K562 (cell line): ENCODE data around the gene FBL. TPM values are rescaled to one million over a fixed set of nuclear protein-coding genes. Genes with fewer than 3 reads are reported as not detected.

Experiments used
- ATF1 ChIP-seq, 2 experiments: fragments of 450-650 bp in 1 of 2; IDR thresholded peaks; 2 replicates each; pipeline ENCODE4 v1.6.1; 2016; ENCODE audit warnings: missing compliant biosample characterization in 1 of 2, missing genetic modification characterization in 1 of 2
- BHLHE40 ChIP-seq: IDR thresholded peaks from 2 replicates; pipeline ENCODE4 v1.6.1; 2011; ENCODE audit warnings: low read length, improper control_type of control experiment
- CREB1 ChIP-seq, 2 experiments: sonication (generic) in 1 of 2; formaldehyde crosslinking in 1 of 2; IDR thresholded peaks; 2 replicates each; pipeline versions ENCODE4 v1.6.1 to v1.8.0; 2012 to 2022; ENCODE audit warnings: inconsistent platforms in 1 of 2, mild to moderate bottlenecking in 1 of 2, missing genetic modification reagents in 1 of 2, moderate library complexity in 1 of 2
- ESRRA ChIP-seq: fragments of 450-650 bp; IDR thresholded peaks from 2 replicates; pipeline ENCODE4 v1.6.1; 2014; ENCODE audit warnings: low read depth, mild to moderate bottlenecking, moderate library complexity, borderline replicate concordance
- HDGF ChIP-seq: fragments of 450-650 bp; IDR thresholded peaks from 2 replicates; pipeline ENCODE4 v1.6.1; 2016
- PURB ChIP-seq: sonication (generic); formaldehyde crosslinking; IDR thresholded peaks from 2 replicates; pipeline ENCODE4 v1.9.0; 2021; ENCODE audit warnings: low read depth, mild to moderate bottlenecking, missing genetic modification reagents
- RCOR1 ChIP-seq, 2 experiments: IDR thresholded peaks; 2 replicates each; pipeline ENCODE4 v1.6.1; 2012; ENCODE audit warnings: low read depth in 2 of 2, low read length in 2 of 2, borderline replicate concordance in 1 of 2, improper control_type of control experiment in 1 of 2
- ZNF408 ChIP-seq: fragments of 250-450 bp; sonication (Bioruptor Pico); IDR thresholded peaks from 2 replicates; pipeline ENCODE4 v1.4.0; 2020; ENCODE audit warnings: low read depth, mild to moderate bottlenecking, moderate library complexity
- polyA plus RNA-seq, 8 experiments: library from polyadenylated mRNA; depleted of rRNA in 4 of 8; stranded (reverse) in 5 of 8; unstranded in 3 of 8; fragments of >200 nt; fragmentation: Nextera tagmentation in 2 of 8; fragmentation: Illumina TruSeq in 1 of 8; extraction: Ambion mirVana in 2 of 8; extraction: Trizol in 1 of 8; gene quantifications; 2 replicates each; pipeline versions ENCODE4 v1.2.1 to v1.2.3, GENCODE V29; 2011 to 2014; ENCODE audit warnings: inconsistent platforms in 1 of 8, missing spikeins in 1 of 8
- total RNA-seq, 7 experiments: library from RNA; depleted of rRNA in 6 of 7; stranded (reverse); fragments of >200 nt in 6 of 7; fragmentation: Illumina TruSeq in 2 of 7; extraction: Trizol in 2 of 7; gene quantifications; 2 replicates each; pipeline versions ENCODE4 v1.2.1 to v1.2.3, GENCODE V29; 2011 to 2021; ENCODE audit warnings: low replicate concordance in 1 of 7
- TF ChIP-seq, protein P1 (sequence below): sonication (generic); formaldehyde crosslinking; IDR thresholded peaks from 2 replicates; pipeline ENCODE4 v1.8.0; 2022; ENCODE audit warnings: mild to moderate bottlenecking, missing genetic modification reagents
- TF ChIP-seq, protein P2 (sequence below): sonication (generic); formaldehyde crosslinking; IDR thresholded peaks from 2 replicates; pipeline ENCODE4 v1.8.0; 2022; ENCODE audit warnings: mild to moderate bottlenecking, missing genetic modification reagents
- TF ChIP-seq, protein P3 (sequence below): fragments of 450-650 bp; IDR thresholded peaks from 2 replicates; pipeline ENCODE4 v1.6.1; 2018; ENCODE audit not compliant: partially characterized antibody
- TF ChIP-seq, protein P4 (sequence below): fragments of 450-650 bp; IDR thresholded peaks from 2 replicates; pipeline ENCODE4 v1.6.1; 2016; ENCODE audit warnings: borderline replicate concordance
- TF ChIP-seq, protein P5 (sequence below), 2 experiments: fragments of 450-650 bp; conservative IDR thresholded peaks; 2 replicates each; pipeline ENCODE4 v1.6.1; 2017; ENCODE audit warnings: mild to moderate bottlenecking in 2 of 2, moderate library complexity in 2 of 2

Gene FBL
- total and polyA plus RNA-seq, 9 of the 15 experiments (the other 6 are each of a cell fraction or from before 2014, with no cell fraction given): 201 to 1,696 (median 696) TPM

DNA sequence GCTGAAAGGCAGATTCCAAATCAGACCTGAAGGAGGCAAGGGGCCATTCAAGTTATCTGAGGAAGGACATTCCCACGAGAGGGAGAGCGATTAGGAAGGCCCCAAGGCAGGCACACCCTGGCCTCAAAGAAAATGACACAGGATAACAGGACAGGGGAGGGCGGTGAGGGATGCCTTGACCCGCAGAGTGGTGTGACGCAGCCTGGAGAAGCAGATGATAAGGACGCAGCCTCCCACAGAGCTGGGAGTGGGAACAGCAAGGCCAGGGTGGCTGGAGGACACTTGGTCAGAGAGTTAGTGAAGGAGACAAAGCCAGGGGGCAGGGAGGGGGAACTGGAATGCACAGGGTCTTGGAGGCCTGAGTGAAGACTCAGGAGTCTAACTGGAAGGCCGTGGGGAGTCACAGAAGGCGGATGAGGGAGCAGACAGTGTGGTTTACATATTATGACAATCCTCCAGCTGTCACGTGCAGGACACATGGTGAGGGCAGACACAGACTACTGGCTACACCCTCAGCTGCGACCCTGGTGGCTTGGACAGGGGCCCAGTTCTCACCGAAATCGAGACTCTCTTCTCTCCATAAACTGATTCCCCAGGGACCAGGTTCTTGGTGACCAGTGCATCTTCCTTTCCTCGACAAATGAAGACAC is 6.4 kb downstream of the FBL start (continued):
- TF ChIP-seq, protein P1, sequence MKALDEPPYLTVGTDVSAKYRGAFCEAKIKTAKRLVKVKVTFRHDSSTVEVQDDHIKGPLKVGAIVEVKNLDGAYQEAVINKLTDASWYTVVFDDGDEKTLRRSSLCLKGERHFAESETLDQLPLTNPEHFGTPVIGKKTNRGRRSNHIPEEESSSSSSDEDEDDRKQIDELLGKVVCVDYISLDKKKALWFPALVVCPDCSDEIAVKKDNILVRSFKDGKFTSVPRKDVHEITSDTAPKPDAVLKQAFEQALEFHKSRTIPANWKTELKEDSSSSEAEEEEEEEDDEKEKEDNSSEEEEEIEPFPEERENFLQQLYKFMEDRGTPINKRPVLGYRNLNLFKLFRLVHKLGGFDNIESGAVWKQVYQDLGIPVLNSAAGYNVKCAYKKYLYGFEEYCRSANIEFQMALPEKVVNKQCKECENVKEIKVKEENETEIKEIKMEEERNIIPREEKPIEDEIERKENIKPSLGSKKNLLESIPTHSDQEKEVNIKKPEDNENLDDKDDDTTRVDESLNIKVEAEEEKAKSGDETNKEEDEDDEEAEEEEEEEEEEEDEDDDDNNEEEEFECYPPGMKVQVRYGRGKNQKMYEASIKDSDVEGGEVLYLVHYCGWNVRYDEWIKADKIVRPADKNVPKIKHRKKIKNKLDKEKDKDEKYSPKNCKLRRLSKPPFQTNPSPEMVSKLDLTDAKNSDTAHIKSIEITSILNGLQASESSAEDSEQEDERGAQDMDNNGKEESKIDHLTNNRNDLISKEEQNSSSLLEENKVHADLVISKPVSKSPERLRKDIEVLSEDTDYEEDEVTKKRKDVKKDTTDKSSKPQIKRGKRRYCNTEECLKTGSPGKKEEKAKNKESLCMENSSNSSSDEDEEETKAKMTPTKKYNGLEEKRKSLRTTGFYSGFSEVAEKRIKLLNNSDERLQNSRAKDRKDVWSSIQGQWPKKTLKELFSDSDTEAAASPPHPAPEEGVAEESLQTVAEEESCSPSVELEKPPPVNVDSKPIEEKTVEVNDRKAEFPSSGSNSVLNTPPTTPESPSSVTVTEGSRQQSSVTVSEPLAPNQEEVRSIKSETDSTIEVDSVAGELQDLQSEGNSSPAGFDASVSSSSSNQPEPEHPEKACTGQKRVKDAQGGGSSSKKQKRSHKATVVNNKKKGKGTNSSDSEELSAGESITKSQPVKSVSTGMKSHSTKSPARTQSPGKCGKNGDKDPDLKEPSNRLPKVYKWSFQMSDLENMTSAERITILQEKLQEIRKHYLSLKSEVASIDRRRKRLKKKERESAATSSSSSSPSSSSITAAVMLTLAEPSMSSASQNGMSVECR: 0 out of 2 replicates have a peak, but pooled peaks have one; percentile 50
- TF ChIP-seq, protein P2, sequence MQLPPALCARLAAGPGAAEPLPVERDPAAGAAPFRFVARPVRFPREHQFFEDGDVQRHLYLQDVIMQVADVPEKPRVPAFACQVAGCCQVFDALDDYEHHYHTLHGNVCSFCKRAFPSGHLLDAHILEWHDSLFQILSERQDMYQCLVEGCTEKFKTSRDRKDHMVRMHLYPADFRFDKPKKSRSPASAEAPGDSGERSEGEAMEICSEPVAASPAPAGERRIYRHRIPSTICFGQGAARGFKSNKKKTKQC (CRISPR knock-in tag): peak; percentile 90
- TF ChIP-seq, protein P3, sequence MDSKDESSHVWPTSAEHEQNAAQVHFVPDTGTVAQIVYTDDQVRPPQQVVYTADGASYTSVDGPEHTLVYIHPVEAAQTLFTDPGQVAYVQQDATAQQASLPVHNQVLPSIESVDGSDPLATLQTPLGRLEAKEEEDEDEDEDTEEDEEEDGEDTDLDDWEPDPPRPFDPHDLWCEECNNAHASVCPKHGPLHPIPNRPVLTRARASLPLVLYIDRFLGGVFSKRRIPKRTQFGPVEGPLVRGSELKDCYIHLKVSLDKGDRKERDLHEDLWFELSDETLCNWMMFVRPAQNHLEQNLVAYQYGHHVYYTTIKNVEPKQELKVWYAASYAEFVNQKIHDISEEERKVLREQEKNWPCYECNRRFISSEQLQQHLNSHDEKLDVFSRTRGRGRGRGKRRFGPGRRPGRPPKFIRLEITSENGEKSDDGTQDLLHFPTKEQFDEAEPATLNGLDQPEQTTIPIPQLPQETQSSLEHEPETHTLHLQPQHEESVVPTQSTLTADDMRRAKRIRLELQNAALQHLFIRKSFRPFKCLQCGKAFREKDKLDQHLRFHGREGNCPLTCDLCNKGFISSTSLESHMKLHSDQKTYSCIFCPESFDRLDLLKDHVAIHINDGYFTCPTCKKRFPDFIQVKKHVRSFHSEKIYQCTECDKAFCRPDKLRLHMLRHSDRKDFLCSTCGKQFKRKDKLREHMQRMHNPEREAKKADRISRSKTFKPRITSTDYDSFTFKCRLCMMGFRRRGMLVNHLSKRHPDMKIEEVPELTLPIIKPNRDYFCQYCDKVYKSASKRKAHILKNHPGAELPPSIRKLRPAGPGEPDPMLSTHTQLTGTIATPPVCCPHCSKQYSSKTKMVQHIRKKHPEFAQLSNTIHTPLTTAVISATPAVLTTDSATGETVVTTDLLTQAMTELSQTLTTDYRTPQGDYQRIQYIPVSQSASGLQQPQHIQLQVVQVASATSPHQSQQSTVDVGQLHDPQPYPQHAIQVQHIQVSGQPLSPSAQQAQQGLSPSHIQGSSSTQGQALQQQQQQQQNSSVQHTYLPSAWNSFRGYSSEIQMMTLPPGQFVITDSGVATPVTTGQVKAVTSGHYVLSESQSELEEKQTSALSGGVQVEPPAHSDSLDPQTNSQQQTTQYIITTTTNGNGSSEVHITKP: peak; percentile 26
- TF ChIP-seq CREB1 (IDR thresholded peaks at IDR 0.05): 0 out of 2 replicates have a peak, but pooled peaks have one; percentile 22
- TF ChIP-seq CREB1 (CRISPR knock-in tag; IDR thresholded peaks at IDR 0.05): peak; percentile 54; the same call in 1 of the 2 replicates
- TF ChIP-seq ATF1 (CRISPR knock-in tag; IDR thresholded peaks at IDR 0.05): no peak
- TF ChIP-seq ATF1 (tag; IDR thresholded peaks at IDR 0.05): peak; percentile 85
- TF ChIP-seq ESRRA: peak; percentile 33; the same call in 1 of the 2 replicates
- TF ChIP-seq BHLHE40: peak; percentile 90
- TF ChIP-seq, protein P4, sequence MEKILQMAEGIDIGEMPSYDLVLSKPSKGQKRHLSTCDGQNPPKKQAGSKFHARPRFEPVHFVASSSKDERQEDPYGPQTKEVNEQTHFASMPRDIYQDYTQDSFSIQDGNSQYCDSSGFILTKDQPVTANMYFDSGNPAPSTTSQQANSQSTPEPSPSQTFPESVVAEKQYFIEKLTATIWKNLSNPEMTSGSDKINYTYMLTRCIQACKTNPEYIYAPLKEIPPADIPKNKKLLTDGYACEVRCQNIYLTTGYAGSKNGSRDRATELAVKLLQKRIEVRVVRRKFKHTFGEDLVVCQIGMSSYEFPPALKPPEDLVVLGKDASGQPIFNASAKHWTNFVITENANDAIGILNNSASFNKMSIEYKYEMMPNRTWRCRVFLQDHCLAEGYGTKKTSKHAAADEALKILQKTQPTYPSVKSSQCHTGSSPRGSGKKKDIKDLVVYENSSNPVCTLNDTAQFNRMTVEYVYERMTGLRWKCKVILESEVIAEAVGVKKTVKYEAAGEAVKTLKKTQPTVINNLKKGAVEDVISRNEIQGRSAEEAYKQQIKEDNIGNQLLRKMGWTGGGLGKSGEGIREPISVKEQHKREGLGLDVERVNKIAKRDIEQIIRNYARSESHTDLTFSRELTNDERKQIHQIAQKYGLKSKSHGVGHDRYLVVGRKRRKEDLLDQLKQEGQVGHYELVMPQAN: 0 out of 2 replicates have a peak, but pooled peaks have one; percentile 24
- no peak for TF ChIP-seq ZNF408 (CRISPR knock-in tag)
- TF ChIP-seq, protein P5, sequence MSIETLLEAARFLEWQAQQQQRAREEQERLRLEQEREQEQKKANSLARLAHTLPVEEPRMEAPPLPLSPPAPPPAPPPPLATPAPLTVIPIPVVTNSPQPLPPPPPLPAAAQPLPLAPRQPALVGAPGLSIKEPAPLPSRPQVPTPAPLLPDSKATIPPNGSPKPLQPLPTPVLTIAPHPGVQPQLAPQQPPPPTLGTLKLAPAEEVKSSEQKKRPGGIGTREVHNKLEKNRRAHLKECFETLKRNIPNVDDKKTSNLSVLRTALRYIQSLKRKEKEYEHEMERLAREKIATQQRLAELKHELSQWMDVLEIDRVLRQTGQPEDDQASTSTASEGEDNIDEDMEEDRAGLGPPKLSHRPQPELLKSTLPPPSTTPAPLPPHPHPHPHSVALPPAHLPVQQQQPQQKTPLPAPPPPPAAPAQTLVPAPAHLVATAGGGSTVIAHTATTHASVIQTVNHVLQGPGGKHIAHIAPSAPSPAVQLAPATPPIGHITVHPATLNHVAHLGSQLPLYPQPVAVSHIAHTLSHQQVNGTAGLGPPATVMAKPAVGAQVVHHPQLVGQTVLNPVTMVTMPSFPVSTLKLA (conservative IDR thresholded peaks at IDR 0.05): peak; percentile 84 to 90
- TF ChIP-seq PURB (CRISPR knock-in tag): no peak
- peak in 1 of 2 experiments; percentile 81; a peak in 2 of 4 replicates for TF ChIP-seq RCOR1 (IDR thresholded peaks at IDR 0.05; ENCODE audit: borderline replicate concordance in 1 of 2, low read depth in 2 of 2, low read length in 2 of 2)
- peak; percentile 59; the same call in 1 of the 2 replicates for TF ChIP-seq HDGF
